ENCODE data around the gene MRPL52.

- TF ChIP-seq CTCF (IDR thresholded peaks at IDR 0.05; ENCODE audit: insufficient read depth, low read depth, low read length), result no peak
- TF ChIP-seq EZH2 (IDR thresholded peaks at IDR 0.05; ENCODE audit: insufficient read depth, low read length), result no peak
These were observed 29.3 kb upstream of the MRPL52 start for GRCh38 chr14:22800346-22800745.

Data from astrocyte (in vitro differentiated cells and primary cell).